ENCODE results near the gene ZNF335. TPM values are rescaled to one million over a fixed set of nuclear protein-coding genes. Genes with fewer than 3 reads are reported as not detected.

ZNF335 gene
- polyA plus RNA-seq, 1 experiment: 9.9 TPM

- Histone ChIP-seq H3K4me3 (ENCODE audit: low read depth, low read length) (no peak overlapping the region), H3K27me3 (ENCODE audit: control insufficient read depth, insufficient read depth, low read length) (peaks cover 20% of the 10 kb centered on the region), H3K36me3 (ENCODE audit: control insufficient read depth, insufficient read depth, low read length) (no peaks in the 10 kb centered on the region)
- no peak for DNase-seq (ENCODE audit: low read depth)
- ChIA-PET CTCF (interaction anchor here (0.6 to 1.6 kb wide), 3 partner anchors 30 to 515 kb away, joined by 4 to 5 read pairs (median 4); no protein-coding TSS in a partner anchor), POLR2A (no interaction called here)
- no peak for TF ChIP-seq CTCF (IDR thresholded peaks at IDR 0.05; ENCODE audit: insufficient read depth, low read depth, low read length)
These were observed 45.3 kb upstream of the ZNF335 start for GRCh38 chr20:46017272-46017671.

GRCh38 chr20:46014517-46015396, 42.8 kb upstream of the ZNF335 start:
- TF ChIP-seq CTCF (IDR thresholded peaks at IDR 0.05; ENCODE audit: insufficient read depth, low read depth, low read length): no peak
- Histone ChIP-seq H3K4me3 (ENCODE audit: low read depth, low read length) (no peak overlapping the region), H3K36me3 (ENCODE audit: control insufficient read depth, insufficient read depth, low read length) (no peaks in the 10 kb centered on the region), H3K27me3 (ENCODE audit: control insufficient read depth, insufficient read depth, low read length) (peaks cover 39% of the 10 kb centered on the region)
- POLR2A ChIA-PET: no interaction called here
- CTCF ChIA-PET: interaction anchor here (0.6 to 4.0 kb wide), 42 partner anchors 8 to 429 kb away, joined by 3 to 30 read pairs (median 4); partner anchors contain the start of genes ELMO2 and SLC12A5
- DNase-seq (ENCODE audit: low read depth): no peak

- H3K27me3 ChIP-seq (ENCODE audit: control insufficient read depth, insufficient read depth, low read length): peaks cover 47% of the 10 kb centered on the region
- DNase-seq (ENCODE audit: low read depth): no peak
- POLR2A ChIA-PET: no interaction called here
These were observed 42.0 kb upstream of the ZNF335 start for GRCh38 chr20:46013829-46014516.

DNA sequence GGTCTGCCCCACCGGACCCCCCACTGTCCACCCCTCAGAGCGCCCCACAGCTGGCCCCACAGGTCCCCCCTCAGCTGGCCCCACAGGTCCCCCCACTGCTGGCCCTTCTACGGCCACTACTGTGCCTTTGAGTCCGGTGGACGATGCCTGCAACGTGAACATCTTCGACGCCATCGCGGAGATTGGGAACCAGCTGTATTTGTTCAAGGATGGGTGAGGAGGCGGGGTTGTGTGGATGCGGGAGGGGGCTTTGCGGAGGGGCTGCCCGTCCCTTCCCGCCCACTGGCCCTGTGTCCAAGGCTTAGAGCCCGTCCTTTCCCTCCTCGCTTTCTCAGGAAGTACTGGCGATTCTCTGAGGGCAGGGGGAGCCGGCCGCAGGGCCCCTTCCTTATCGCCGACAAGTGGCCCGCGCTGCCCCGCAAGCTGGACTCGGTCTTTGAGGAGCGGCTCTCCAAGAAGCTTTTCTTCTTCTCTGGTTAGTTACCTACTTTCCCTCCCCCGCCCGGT, 41.4 kb upstream of the ZNF335 start:
- H3K4me3 ChIP-seq (ENCODE audit: low read depth, low read length): no peak overlapping the region
- peaks cover 49% of the 10 kb centered on the region for H3K27me3 ChIP-seq (ENCODE audit: control insufficient read depth, insufficient read depth, low read length)

More at GRCh38 chr20:46013829-46014516, 42.0 kb upstream of the ZNF335 start:
- CTCF ChIA-PET: interaction anchor here (0.6 to 4.0 kb wide), 53 partner anchors 9 to 430 kb away, joined by 3 to 30 read pairs (median 4); partner anchors contain the start of genes ELMO2 and SLC12A5
- H3K36me3 ChIP-seq (ENCODE audit: control insufficient read depth, insufficient read depth, low read length): no peaks in the 10 kb centered on the region
- peak; percentile 71 for TF ChIP-seq CTCF (IDR thresholded peaks at IDR 0.05; ENCODE audit: insufficient read depth, low read depth, low read length)
- H3K4me3 ChIP-seq (ENCODE audit: low read depth, low read length): no peak overlapping the region

More for the DNA sequence above, 41.4 kb upstream of the ZNF335 start:
- no peaks in the 10 kb centered on the region for H3K36me3 ChIP-seq (ENCODE audit: control insufficient read depth, insufficient read depth, low read length)
- CTCF ChIA-PET: interaction anchor here (0.9 to 4.0 kb wide), 27 partner anchors 8 to 425 kb away, joined by 3 to 30 read pairs (median 6); no protein-coding TSS in a partner anchor
- POLR2A ChIA-PET: no interaction called here
- no peak for TF ChIP-seq CTCF (IDR thresholded peaks at IDR 0.05; ENCODE audit: insufficient read depth, low read depth, low read length)
- DNase-seq (ENCODE audit: low read depth): no peak
